ENCODE results near the gene PDE8B.

Gene PDE8B

GRCh38 chr5:77325921-77326541 lies 115.6 kb downstream of the PDE8B start:
- no peak for DNase-seq

DNA sequence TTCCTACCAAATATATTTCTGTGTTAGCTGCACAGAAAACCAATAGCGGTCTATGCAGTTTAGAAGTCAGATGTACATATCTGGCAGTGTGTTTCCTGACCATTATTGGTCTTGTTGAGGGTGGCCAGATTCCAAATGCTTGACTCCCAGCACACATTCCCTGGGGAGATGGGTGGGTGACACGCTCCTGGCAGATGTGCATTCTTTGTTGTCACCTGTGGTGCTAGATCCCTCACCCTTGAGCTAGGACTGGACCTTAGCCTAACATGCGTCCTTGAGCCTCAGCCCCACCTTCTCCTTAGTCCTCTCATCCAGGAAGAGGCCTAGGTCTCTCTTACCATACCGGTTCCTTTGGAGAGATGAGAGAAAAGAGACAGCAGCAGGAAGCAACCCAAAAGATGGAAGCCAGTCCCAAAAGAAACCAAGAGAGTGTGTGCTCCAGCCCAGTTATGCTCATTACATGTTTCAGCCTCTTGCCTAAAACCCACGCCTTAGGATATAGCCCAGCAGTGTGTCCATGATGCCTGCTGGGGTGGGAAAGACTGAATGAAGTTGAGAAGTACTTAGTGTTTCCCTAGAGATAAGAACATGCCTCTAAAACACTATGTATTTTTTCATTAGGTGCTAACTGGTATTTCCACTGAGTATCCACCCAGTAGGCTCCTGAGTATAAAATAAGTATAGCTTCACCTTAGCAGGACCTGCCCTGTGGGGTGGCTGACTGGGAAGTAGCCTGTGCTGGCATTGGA lies 116.7 kb downstream of the PDE8B start:
- DNase-seq = no peak

DNA sequence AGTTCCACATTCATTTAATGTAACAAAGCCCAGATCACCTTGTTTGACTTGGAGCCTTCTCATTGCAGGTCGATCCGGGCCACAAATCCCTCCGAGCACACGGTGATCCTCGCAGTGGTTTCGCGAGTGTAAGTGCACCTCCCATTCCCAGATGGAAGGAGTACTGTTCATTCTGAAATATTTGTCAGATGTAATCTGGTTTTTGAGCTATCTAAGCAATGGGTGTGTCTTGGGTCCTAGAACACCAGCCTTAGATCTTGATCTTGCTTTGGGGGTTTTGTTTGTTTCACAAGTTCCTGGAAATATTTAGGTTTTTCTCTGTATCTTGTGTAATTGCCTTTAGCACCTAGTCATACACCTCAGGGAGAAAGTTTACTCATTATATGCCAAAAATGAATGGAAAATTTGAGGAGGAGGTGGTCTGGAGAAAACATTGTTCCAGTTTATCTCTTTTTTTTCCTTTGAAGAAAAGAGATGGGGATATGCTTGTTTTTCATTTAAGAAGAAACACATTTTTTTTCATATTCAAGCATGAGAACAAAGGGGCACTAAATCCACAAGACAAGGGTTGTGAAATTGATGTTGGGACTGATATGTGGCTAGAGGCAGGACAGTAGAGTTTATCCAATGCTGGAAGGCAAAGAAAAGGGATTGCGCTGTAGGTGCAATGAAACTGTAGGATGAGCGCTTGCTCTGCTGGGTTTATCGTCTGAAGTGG lies 118.6 kb downstream of the PDE8B start:
- DNase-seq = no peak

- DNase-seq = no peak
Measured at GRCh38 chr5:77329664-77330430, 119.4 kb downstream of the PDE8B start.

DNA sequence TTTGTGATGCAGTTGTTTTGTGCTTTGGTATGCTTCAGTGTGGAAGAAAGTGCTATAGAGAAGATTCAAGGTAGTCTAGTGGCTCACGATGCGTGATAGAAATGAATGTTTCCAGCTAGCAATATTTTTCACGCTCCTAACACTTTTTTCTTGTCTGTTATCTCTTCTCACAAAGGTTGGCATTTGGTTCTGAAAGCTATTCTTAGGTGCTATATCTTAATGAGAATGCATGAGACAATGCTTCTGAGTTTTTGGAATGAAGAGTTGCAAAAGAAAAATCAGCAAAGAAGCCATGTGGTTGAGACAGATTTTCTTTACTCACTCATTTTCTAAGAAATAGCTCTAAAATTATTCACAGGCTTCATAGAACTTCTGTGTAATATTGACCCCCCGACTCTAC lies 122.6 kb downstream of the PDE8B start:
- DNase-seq = no peak

DNA sequence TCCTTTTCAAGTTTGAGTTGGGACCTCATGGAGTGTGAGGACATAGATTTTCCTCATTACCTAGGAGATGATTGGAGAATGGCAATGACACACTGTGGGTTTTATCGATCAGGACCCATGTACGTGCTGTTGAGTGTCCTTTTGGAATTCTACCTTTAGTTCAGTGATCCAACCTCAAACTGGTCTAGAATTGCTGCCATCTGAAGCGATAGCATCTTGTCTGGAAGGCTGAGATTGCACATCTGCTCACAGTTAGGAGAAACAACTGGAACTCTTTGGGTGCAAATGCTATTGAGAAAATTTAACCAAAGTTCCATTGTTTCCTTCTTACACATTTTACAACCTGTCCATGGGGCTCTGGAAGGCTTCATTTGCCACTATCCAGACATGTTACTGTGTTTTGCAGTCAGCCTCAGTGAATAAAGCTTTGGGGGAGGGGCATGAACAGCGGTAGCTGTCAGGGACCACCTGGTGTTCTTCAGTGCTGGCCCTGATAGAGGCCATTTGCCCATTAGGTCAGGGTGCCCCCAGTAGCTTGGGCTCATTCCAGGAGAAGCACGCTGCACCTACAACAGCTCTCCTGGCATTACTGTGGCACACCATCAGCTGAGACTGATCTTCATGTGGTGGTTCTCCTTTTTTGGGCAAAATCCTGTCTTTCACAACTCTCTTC lies 123.1 kb downstream of the PDE8B start:
- no peak for DNase-seq

GRCh38 chr5:77337246-77337645 lies 126.8 kb downstream of the PDE8B start:
- DNase-seq = no peak

- DNase-seq = no peak
Measured at GRCh38 chr5:77337686-77338085, 127.2 kb downstream of the PDE8B start.

- no peak for DNase-seq
Measured at GRCh38 chr5:77339337-77339890, 128.9 kb downstream of the PDE8B start.

GRCh38 chr5:77343165-77343564 lies 132.7 kb downstream of the PDE8B start:
- DNase-seq = no peak

- DNase-seq = no peak
Measured at GRCh38 chr5:77347435-77348098, 137.1 kb downstream of the PDE8B start.

- DNase-seq = no peak
Measured at GRCh38 chr5:77353251-77353650, 142.8 kb downstream of the PDE8B start.

- DNase-seq = no peak
Measured at GRCh38 chr5:77354454-77354853, 144.0 kb downstream of the PDE8B start.

DNA sequence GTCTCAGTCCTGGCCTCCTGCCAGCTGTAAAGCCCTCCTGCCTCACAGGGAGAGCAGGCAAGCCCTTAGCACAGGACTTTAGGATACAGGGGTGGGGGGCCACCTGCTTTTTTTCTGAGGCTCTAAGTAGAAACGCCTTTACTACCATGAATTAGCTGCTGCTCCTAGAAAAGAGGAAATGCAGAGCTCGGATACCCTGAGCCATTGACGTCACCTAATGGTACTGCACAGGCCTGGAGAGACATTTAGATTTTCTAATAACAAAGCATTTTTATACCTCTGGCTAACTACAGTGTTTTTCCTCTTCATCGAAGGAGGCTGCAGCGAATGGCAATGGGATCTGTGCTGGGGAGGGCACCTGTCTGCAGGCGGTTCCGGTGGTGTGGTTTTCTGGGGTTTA lies 144.6 kb downstream of the PDE8B start:
- no peak for DNase-seq

DNA sequence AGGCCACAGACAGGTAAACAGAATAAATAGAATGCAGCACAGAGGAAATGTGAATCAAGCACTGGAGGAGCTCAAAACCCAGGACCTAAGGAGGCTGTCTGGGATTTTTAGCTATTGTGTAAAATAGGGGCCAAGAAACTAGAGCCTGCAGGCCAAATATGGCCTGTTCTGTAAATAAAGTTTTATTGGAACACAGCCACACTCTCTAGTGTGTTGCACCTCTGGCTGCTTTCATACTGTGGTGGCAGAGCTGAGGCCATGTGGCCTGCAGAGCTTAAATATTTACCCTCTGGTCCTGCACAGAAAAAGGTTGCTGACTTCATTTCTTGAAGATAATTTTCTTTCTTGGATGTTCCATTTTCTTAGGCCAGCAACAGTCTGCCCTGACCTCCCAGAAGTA lies 145.3 kb downstream of the PDE8B start:
- DNase-seq = no peak

DNA sequence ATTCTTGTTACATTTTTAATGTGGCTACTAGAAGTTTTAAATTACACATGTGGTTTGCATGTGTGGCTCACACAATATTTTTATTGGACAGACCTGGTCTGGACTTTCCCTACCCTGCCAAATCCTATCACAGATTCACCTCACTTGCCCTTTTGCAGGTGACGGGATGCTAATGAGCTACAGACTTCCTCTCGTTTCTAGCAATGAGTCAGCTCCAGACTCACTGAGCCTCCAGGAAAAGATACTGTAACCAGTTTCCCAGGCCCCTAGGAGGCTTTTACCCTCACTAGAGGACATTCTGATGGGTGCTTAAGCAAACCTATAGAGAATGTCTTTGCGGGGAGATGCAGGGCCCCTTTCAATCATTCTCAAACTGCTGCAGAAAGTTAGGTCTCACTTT lies 146.3 kb downstream of the PDE8B start:
- DNase-seq = no peak

DNA sequence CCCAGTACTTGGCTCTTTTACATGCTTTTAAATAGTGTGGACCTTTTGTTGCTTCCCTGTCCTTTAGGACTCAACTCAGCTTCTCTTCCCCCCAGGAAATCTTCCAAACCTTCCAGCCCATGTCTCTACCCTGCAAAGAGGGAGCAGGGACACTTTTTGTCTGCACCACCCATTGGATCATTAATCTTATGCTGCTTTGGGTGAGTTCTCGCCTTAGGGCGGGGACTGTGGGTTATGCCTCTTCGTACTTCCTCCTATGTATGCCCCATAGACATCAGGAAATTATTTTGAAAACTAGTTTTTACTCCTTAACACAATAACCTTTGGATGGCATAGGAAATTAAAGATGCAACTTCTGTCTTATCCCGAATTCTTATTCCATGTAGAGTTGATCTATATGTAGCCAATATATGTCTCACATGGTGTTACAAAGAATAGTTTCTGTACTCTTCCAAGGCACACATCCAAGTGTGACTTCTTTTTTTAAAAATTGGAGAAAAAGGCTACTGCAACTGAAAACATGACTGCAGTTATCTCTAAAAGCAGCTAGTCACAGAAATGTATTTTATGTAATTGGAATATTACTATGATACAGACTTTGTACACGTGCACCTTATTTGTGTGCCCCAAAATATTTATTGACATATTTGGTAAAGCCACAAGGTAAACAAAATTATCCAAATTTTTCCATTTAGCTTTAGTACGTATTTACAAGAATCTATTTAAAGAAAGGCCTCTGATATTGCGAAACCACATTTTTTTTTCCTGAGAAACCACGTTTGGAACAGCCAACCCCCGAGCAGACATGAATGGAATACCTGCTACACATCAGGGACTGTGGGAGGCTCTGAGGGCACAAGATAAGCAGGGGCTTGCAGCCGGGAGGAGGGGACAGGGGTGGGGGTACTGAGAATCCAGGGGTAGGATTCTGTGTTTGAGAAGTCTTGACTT lies 148.1 kb downstream of the PDE8B start:
- DNase-seq = no peak

- no peak for DNase-seq
Measured at GRCh38 chr5:77359231-77359630, 148.8 kb downstream of the PDE8B start.

GRCh38 chr5:77360381-77360780 lies 149.9 kb downstream of the PDE8B start:
- DNase-seq = no peak

- no peak for DNase-seq
Measured at GRCh38 chr5:77360973-77361372, 150.5 kb downstream of the PDE8B start.

All from NCI-H526 treated with DMSO at 0.1 percent for 48 hours (cell line).